Measurements from ENCODE around the gene UROD. TPM values are rescaled to one million over a fixed set of nuclear protein-coding genes. Genes with fewer than 3 reads are reported as not detected.

The UROD gene
- total and polyA plus RNA-seq, 4 donors, result 78.5 to 717 (median 102) TPM

DNA sequence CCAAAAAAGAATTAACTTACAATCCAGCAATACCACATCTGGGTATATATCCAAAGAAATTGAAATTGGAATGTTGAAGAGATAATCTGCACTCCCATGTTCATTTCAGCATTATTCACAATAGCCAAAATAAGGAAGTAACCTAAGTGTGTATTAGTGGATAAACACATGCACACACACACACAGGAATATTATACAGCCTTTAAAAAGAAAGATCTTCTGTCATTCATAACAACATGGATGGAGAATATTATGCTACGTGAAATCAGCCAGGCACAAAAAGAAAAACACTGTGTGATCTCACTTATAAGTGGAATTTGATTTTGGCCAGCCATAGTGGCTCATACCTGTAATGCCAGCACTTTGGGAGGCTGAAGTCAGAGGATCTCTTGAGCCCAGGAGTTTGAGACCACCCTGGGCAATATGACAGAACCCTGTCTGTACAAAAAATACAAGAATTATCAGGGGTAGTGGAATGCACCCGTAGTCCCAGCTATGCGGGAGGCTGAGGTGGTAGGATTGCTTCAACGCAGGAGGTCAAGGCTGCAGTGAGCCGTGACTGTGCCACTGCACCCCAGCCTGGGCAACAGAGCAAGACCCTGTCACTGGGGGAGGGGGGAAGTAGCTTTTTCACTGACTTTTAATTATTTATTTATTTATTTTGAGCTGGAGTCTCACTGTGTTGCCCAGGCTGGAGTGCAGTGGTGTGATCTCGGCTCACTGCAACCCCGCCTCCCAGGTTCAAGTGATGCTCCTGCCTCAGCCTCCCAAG, 16.4 kb upstream of the UROD start (continued):
- TF ChIP-seq, protein P1, sequence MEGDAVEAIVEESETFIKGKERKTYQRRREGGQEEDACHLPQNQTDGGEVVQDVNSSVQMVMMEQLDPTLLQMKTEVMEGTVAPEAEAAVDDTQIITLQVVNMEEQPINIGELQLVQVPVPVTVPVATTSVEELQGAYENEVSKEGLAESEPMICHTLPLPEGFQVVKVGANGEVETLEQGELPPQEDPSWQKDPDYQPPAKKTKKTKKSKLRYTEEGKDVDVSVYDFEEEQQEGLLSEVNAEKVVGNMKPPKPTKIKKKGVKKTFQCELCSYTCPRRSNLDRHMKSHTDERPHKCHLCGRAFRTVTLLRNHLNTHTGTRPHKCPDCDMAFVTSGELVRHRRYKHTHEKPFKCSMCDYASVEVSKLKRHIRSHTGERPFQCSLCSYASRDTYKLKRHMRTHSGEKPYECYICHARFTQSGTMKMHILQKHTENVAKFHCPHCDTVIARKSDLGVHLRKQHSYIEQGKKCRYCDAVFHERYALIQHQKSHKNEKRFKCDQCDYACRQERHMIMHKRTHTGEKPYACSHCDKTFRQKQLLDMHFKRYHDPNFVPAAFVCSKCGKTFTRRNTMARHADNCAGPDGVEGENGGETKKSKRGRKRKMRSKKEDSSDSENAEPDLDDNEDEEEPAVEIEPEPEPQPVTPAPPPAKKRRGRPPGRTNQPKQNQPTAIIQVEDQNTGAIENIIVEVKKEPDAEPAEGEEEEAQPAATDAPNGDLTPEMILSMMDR (IDR thresholded peaks at IDR 0.05; ENCODE audit: low read depth, low read length, missing input control), result no peak

GRCh38 chr1:44999232-44999631, 12.8 kb upstream of the UROD start:
- no peak for TF ChIP-seq NR2F2 (IDR thresholded peaks at IDR 0.05)
- TF ChIP-seq JUND (IDR thresholded peaks at IDR 0.05), result no peak
- no peak for TF ChIP-seq ZBTB33 (IDR thresholded peaks at IDR 0.05)
- TF ChIP-seq, protein P2, sequence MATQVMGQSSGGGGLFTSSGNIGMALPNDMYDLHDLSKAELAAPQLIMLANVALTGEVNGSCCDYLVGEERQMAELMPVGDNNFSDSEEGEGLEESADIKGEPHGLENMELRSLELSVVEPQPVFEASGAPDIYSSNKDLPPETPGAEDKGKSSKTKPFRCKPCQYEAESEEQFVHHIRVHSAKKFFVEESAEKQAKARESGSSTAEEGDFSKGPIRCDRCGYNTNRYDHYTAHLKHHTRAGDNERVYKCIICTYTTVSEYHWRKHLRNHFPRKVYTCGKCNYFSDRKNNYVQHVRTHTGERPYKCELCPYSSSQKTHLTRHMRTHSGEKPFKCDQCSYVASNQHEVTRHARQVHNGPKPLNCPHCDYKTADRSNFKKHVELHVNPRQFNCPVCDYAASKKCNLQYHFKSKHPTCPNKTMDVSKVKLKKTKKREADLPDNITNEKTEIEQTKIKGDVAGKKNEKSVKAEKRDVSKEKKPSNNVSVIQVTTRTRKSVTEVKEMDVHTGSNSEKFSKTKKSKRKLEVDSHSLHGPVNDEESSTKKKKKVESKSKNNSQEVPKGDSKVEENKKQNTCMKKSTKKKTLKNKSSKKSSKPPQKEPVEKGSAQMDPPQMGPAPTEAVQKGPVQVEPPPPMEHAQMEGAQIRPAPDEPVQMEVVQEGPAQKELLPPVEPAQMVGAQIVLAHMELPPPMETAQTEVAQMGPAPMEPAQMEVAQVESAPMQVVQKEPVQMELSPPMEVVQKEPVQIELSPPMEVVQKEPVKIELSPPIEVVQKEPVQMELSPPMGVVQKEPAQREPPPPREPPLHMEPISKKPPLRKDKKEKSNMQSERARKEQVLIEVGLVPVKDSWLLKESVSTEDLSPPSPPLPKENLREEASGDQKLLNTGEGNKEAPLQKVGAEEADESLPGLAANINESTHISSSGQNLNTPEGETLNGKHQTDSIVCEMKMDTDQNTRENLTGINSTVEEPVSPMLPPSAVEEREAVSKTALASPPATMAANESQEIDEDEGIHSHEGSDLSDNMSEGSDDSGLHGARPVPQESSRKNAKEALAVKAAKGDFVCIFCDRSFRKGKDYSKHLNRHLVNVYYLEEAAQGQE (IDR thresholded peaks at IDR 0.05), result no peak
- TF ChIP-seq HNF4G (IDR thresholded peaks at IDR 0.05), result no peak
- TF ChIP-seq, protein P3, sequence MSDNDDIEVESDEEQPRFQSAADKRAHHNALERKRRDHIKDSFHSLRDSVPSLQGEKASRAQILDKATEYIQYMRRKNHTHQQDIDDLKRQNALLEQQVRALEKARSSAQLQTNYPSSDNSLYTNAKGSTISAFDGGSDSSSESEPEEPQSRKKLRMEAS (IDR thresholded peaks at IDR 0.05), result no peak
- no peak for TF ChIP-seq SP1 (IDR thresholded peaks at IDR 0.05)
- no peak for TF ChIP-seq FOXA1 (IDR thresholded peaks at IDR 0.05)
- no peak for TF ChIP-seq YY1 (IDR thresholded peaks at IDR 0.05)
- TF ChIP-seq, protein P4, sequence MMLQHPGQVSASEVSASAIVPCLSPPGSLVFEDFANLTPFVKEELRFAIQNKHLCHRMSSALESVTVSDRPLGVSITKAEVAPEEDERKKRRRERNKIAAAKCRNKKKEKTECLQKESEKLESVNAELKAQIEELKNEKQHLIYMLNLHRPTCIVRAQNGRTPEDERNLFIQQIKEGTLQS (IDR thresholded peaks at IDR 0.05), result no peak
- TF ChIP-seq EGR1 (IDR thresholded peaks at IDR 0.05; ENCODE audit: low read depth in 2 of 2), result no peak
- no peak for TF ChIP-seq RAD21 (IDR thresholded peaks at IDR 0.05)
- no peak overlapping the region for H3K9ac ChIP-seq (ENCODE audit: low read depth in 1 of 2, low read length in 2 of 2)

More at GRCh38 chr1:44999232-44999631, 12.8 kb upstream of the UROD start:
- no peak overlapping the region for H3K27ac ChIP-seq (ENCODE audit: low read depth in 1 of 2, low read length in 2 of 2)
- peaks cover 10 to 23% (median 16%) of the 10 kb centered on the region in 4 donors for H3K36me3 ChIP-seq (ENCODE audit: control insufficient read depth in 4 of 4, insufficient read depth in 3 of 4, low read depth in 1 of 4, low read length in 3 of 4)
- no peaks in the 10 kb centered on the region for H3K9me3 ChIP-seq (ENCODE audit: control insufficient read depth in 4 of 4, low read length in 3 of 4)
- 84% methylated on average over 3 of the region's 3 CpGs for WGBS
- H3K27me3 ChIP-seq (ENCODE audit: control insufficient read depth in 4 of 4, insufficient read depth in 4 of 4, low read length in 3 of 4), result no peaks in the 10 kb centered on the region
- no peak for DNase-seq (ENCODE audit: low spot score)
- H3K4me1 ChIP-seq (ENCODE audit: control insufficient read depth in 4 of 4, insufficient read depth in 4 of 4, low read length in 3 of 4), result peaks cover 0 to 4% (median 2%) of the 10 kb centered on the region in 4 donors
- no peak overlapping the region for H3K4me3 ChIP-seq (ENCODE audit: low read depth in 1 of 3, low read length in 3 of 3)

Data from liver (tissue), 9 donors.